ENCODE measurements around the gene RNF152. TPM values are rescaled to one million over a fixed set of nuclear protein-coding genes. Genes with fewer than 3 reads are reported as not detected.

The RNF152 gene
- total RNA-seq, 4 donors from 2014 or later, result 19.4 to 28.7 (median 21.8) TPM

- no peaks in the 10 kb centered on the region for H3K4me1 ChIP-seq
- H3K9me3 ChIP-seq, result no peaks in the 10 kb centered on the region
- intact Hi-C loops (cut with DNase I), result no loop called here
- no peaks in the 10 kb centered on the region for H3K27me3 ChIP-seq
- DNase-seq, result no peak
- H3K4me3 ChIP-seq (replicated peaks in 1 of 3), result no peak overlapping the region
- no peak overlapping the region for H3K27ac ChIP-seq
- no peaks in the 10 kb centered on the region for H3K36me3 ChIP-seq
- WGBS, 2 donors, result 87 to 90% methylated on average over 4 of the region's 4 CpGs
- TF ChIP-seq POLR2A (IDR thresholded peaks at IDR 0.05) (no peak), CTCF (IDR thresholded peaks at IDR 0.05) (no peak)
Observed at GRCh38 chr18:61844726-61845125, 48.1 kb downstream of the RNF152 start.

GRCh38 chr18:61842146-61842545, 50.7 kb downstream of the RNF152 start:
- intact Hi-C loops (cut with DNase I), result no loop called here
- no peaks in the 10 kb centered on the region for H3K4me1 ChIP-seq
- H3K9me3 ChIP-seq, result no peaks in the 10 kb centered on the region
- 61 to 67% methylated on average over 2 of the region's 2 CpGs for WGBS, 2 donors
- no peak for DNase-seq
- H3K27me3 ChIP-seq, result no peaks in the 10 kb centered on the region
- TF ChIP-seq CTCF (IDR thresholded peaks at IDR 0.05) (no peak), POLR2A (IDR thresholded peaks at IDR 0.05) (no peak)
- H3K4me3 ChIP-seq (replicated peaks in 1 of 3), result no peak overlapping the region
- H3K27ac ChIP-seq, result peak overlapping the region in 1 of 3 donors; percentile 7
- H3K36me3 ChIP-seq, result no peaks in the 10 kb centered on the region

GRCh38 chr18:61841706-61842105, 51.1 kb downstream of the RNF152 start:
- no peak for TF ChIP-seq CTCF (IDR thresholded peaks at IDR 0.05)
- TF ChIP-seq POLR2A (IDR thresholded peaks at IDR 0.05), result no peak
- Histone ChIP-seq H3K27ac (no peak overlapping the region), H3K4me3 (replicated peaks in 1 of 3) (no peak overlapping the region), H3K27me3 (no peaks in the 10 kb centered on the region), H3K36me3 (no peaks in the 10 kb centered on the region), H3K4me1 (no peaks in the 10 kb centered on the region), H3K9me3 (no peaks in the 10 kb centered on the region)
- 76 to 79% methylated on average over 3 of the region's 3 CpGs for WGBS, 2 donors
- no peak for DNase-seq
- intact Hi-C loops (cut with DNase I), result no loop called here

- H3K4me3 ChIP-seq (replicated peaks in 1 of 3), result no peak overlapping the region
- no peak overlapping the region for H3K27ac ChIP-seq
- no peaks in the 10 kb centered on the region for H3K36me3 ChIP-seq
- TF ChIP-seq POLR2A (IDR thresholded peaks at IDR 0.05) (no peak), CTCF (IDR thresholded peaks at IDR 0.05) (no peak)
- H3K9me3 ChIP-seq, result no peaks in the 10 kb centered on the region
- intact Hi-C loops (cut with DNase I), result no loop called here
- WGBS, 2 donors, result 79 to 94% methylated on average over 1 of the region's 1 CpG
- DNase-seq, result no peak
- no peaks in the 10 kb centered on the region for H3K27me3 ChIP-seq
- H3K4me1 ChIP-seq, result no peaks in the 10 kb centered on the region
Observed at GRCh38 chr18:61840324-61840723, 52.5 kb downstream of the RNF152 start.

GRCh38 chr18:61838521-61838920, 54.3 kb downstream of the RNF152 start:
- no peak for DNase-seq
- WGBS, 2 donors, result 77 to 90% methylated on average over 5 of the region's 5 CpGs
- Histone ChIP-seq H3K27me3 (no peaks in the 10 kb centered on the region), H3K4me3 (replicated peaks in 1 of 3) (no peak overlapping the region), H3K27ac (no peak overlapping the region), H3K36me3 (no peaks in the 10 kb centered on the region), H3K4me1 (no peaks in the 10 kb centered on the region), H3K9me3 (no peaks in the 10 kb centered on the region)
- intact Hi-C loops (cut with DNase I), result no loop called here
- no peak for TF ChIP-seq CTCF (IDR thresholded peaks at IDR 0.05)
- TF ChIP-seq POLR2A (IDR thresholded peaks at IDR 0.05), result no peak

All from thyroid gland (tissue), 4 donors.